ENCODE data around the gene BCL2L2. TPM values are rescaled to one million over a fixed set of nuclear protein-coding genes. Genes with fewer than 3 reads are reported as not detected.

The BCL2L2 gene
- total RNA-seq, 1 experiment from 2014 or later: 21.3 TPM

DNA sequence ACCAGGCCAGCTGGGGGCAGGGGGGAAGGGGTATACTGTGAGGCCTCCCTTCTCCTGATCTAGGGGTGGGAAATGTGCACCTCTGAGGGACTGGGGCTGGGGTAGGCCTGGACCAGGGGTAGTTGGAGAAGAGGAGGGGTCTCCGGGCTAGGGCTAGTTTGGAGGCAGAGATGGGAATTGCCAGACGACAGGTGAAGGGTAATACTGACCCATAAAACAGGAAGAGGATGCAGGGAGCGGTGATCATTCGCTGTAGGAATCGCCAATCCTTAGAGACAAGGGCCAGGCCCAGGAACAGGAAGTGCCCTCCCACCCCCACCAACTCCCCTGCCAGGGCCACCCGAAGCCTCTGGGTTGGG is 41.6 kb downstream of the BCL2L2 start:
- H3K27me3 Mint-ChIP-seq (ENCODE audit: unreplicated experiment): peaks cover 88% of the 10 kb centered on the region
- CTCF ChIA-PET: no interaction called here
- H3K4me3 Mint-ChIP-seq (ENCODE audit: low read depth, unreplicated experiment): no peak overlapping the region
- peaks cover 3% of the 10 kb centered on the region for H3K9me3 Mint-ChIP-seq (ENCODE audit: low read depth, unreplicated experiment)
- intact Hi-C loops (cut with micrococcal nuclease; ENCODE audit: unreplicated experiment): no loop called here
- no peaks in the 10 kb centered on the region for H3K36me3 Mint-ChIP-seq (ENCODE audit: insufficient read depth, unreplicated experiment)
- no TSS peak for BruUV-seq (replicated peaks)
- H3K4me1 Mint-ChIP-seq (ENCODE audit: low read depth, unreplicated experiment): no peaks in the 10 kb centered on the region
- no peak for DNase-seq
- no peak overlapping the region for H3K27ac Mint-ChIP-seq (ENCODE audit: unreplicated experiment)
- TF ChIP-seq, protein P1, sequence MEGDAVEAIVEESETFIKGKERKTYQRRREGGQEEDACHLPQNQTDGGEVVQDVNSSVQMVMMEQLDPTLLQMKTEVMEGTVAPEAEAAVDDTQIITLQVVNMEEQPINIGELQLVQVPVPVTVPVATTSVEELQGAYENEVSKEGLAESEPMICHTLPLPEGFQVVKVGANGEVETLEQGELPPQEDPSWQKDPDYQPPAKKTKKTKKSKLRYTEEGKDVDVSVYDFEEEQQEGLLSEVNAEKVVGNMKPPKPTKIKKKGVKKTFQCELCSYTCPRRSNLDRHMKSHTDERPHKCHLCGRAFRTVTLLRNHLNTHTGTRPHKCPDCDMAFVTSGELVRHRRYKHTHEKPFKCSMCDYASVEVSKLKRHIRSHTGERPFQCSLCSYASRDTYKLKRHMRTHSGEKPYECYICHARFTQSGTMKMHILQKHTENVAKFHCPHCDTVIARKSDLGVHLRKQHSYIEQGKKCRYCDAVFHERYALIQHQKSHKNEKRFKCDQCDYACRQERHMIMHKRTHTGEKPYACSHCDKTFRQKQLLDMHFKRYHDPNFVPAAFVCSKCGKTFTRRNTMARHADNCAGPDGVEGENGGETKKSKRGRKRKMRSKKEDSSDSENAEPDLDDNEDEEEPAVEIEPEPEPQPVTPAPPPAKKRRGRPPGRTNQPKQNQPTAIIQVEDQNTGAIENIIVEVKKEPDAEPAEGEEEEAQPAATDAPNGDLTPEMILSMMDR (IDR thresholded peaks at IDR 0.05; ENCODE audit: unreplicated experiment): no peak

DNA sequence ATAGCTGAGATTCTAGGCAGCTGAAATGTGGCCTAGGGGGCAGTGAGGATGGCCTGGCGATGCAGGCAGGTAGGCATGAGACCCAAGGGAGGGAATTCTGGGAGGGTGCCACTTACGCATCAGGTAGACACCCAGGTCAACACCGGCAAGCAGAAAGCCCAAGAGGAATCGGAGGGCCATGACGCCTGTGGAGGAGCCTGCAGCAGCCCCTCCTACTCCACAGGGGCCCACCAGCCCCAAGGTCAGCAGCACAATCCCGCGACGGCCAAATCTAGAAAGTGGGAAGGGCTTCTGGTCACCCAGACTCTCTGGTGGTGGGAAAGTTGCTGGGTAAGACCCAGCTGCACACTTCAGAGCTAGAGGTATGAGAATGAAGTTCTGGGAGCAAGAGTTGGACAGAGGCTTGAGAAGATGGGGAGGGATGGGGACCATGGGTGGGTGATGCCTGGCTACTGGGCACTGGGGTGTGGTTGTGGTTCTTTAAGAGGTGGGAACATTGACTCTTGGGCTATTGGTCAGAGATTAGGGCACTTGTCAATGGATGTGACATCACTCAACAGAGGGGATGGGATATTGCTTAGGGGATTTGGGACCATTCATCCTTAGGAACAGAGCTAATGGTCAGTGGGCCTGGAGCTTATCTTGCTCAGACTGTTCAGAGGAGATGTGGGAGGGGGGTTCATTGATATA is 42.7 kb downstream of the BCL2L2 start:
- Mint-ChIP-seq H3K36me3 (ENCODE audit: insufficient read depth, unreplicated experiment) (no peaks in the 10 kb centered on the region), H3K4me1 (ENCODE audit: low read depth, unreplicated experiment) (no peaks in the 10 kb centered on the region), H3K9me3 (ENCODE audit: low read depth, unreplicated experiment) (peaks cover 3% of the 10 kb centered on the region), H3K4me3 (ENCODE audit: low read depth, unreplicated experiment) (no peak overlapping the region), H3K27ac (ENCODE audit: unreplicated experiment) (no peak overlapping the region), H3K27me3 (ENCODE audit: unreplicated experiment) (peaks cover 95% of the 10 kb centered on the region)
- no TSS peak for BruUV-seq (replicated peaks)
- DNase-seq: no peak
- intact Hi-C loops (cut with micrococcal nuclease; ENCODE audit: unreplicated experiment): no loop called here
- TF ChIP-seq, protein P1 (IDR thresholded peaks at IDR 0.05; ENCODE audit: unreplicated experiment): no peak
- CTCF ChIA-PET: no interaction called here

DNA sequence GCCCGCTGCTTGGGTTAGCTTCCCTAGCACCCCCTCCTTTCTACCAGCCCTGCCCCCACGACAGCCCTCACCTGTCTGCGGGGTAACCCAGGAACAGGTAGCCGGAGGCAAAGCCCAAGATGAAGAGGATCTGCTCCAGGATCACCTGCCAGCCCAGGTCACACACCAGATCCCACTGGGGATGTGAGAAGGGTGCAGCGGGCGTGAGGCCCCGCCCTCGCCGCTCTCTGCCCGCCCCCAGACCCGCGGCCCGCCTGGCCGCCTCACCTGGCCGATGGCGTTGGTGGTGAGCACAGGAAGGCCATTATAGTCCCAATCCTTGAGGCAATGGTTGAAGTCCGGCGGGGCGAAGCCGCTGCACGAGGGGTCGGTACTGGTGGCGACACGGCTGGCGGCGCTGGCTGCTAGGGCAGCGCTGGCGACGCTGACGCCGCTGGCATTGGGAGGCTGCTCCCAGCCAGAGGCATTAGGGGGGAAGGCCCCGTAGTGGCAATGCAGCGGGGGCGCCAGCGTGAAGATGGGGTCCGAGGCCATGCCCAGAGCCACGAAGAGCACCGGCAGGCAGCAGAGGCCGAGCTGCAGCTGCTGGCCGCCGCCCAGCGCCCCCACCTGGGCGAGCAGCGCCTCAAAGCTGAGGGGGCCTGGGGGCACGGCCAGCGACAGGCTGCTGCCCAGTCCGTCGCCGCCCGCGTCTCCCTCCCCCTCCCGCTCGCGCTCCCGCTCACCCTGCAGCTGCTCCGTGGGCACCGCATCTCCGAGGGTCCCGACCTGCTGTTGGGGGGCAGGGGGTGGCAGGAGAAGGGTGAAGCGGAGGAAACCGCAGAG is 45.3 kb downstream of the BCL2L2 start:
- BruUV-seq (replicated peaks): no TSS peak
- peaks cover 95% of the 10 kb centered on the region for H3K27me3 Mint-ChIP-seq (ENCODE audit: unreplicated experiment)
- no peak overlapping the region for H3K27ac Mint-ChIP-seq (ENCODE audit: unreplicated experiment)
- no peak for DNase-seq
- no peaks in the 10 kb centered on the region for H3K36me3 Mint-ChIP-seq (ENCODE audit: insufficient read depth, unreplicated experiment)
- no peak overlapping the region for H3K4me3 Mint-ChIP-seq (ENCODE audit: low read depth, unreplicated experiment)
- no peaks in the 10 kb centered on the region for H3K4me1 Mint-ChIP-seq (ENCODE audit: low read depth, unreplicated experiment)
- TF ChIP-seq, protein P1 (IDR thresholded peaks at IDR 0.05; ENCODE audit: unreplicated experiment): no peak
- intact Hi-C loops (cut with micrococcal nuclease; ENCODE audit: unreplicated experiment): no loop called here
- peaks cover 3% of the 10 kb centered on the region for H3K9me3 Mint-ChIP-seq (ENCODE audit: low read depth, unreplicated experiment)
- CTCF ChIA-PET: no interaction called here

DNA sequence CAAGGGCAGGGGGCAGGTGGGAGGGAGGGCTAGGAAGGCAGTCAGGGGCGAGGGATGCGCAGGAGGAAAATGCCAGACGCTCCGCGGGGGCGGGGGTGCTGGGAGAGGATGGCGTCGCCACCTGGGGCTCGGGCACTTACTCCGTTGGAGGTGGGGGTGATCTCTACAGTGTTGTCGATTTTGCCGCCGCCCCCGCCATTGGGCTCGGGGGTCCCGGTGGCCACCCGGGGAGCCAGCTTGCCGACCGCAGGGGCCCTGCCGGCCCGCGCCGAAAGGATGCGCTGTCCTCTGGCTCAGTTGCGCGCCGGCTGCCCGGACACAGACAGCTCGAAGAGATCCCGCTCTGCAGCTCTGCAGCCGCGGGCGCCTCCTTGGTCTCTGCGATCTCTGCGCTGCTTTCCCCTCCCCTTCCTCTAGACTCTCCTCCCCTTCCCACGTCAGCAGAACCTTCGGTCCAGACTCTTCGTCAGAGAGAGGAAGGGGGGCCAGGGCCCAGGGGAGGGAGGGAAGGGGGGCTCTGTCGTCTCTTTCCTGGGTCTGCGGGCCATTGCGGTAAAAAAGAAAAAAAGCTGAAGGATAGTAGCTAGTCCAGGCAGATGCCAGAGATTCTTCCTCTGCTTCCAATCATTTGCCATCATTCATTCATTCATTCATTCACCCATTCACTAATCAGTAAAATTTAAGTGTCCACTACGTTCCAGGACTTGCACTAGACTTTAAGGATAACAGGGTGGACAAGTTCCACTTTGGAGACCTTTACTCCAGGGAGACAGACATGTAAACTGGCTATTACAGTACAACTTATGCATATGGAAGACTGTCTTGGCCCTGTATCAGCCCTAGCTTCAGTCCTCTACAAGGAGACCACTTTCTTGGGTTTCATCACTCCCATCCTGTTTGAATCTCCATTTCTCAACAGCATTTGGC is 46.1 kb downstream of the BCL2L2 start, which contains the start of gene SLC22A17:
SLC22A17 (minus strand) TSS at position 382 of the 927 bp plus-strand sequence.
- CTCF ChIA-PET: no interaction called here
- H3K36me3 Mint-ChIP-seq (ENCODE audit: insufficient read depth, unreplicated experiment): no peaks in the 10 kb centered on the region
- no TSS peak for BruUV-seq (replicated peaks)
- no peak within 1 kb of the TSS for H3K4me3 Mint-ChIP-seq (ENCODE audit: low read depth, unreplicated experiment)
- TF ChIP-seq, protein P1 (IDR thresholded peaks at IDR 0.05; ENCODE audit: unreplicated experiment): no peak
- intact Hi-C loops (cut with micrococcal nuclease; ENCODE audit: unreplicated experiment): no loop called here
- H3K27ac Mint-ChIP-seq (ENCODE audit: unreplicated experiment): no peak within 1 kb of the TSS
- peaks cover 3% of the 10 kb centered on the region for H3K9me3 Mint-ChIP-seq (ENCODE audit: low read depth, unreplicated experiment)
- DNase-seq: peak; percentile 11
- peaks cover 86% of the 10 kb centered on the region for H3K27me3 Mint-ChIP-seq (ENCODE audit: unreplicated experiment)
- no peaks in the 10 kb centered on the region for H3K4me1 Mint-ChIP-seq (ENCODE audit: low read depth, unreplicated experiment)
